T follicular helper cell (primary cell): ENCODE data around the gene COL6A1.
"Not testable (repeated sequence)": the region's sequence is repeated elsewhere in the genome, so short reads cannot be mapped to it uniquely, and the experiment has no call there.

Experiments used
- DNase-seq: peaks from one replicate; pipeline ENCODE4 v3.0.0-alpha.2; 2020; ENCODE audit warnings: low read depth

Gene COL6A1

GRCh38 chr21:45969921-45970673 lies 11.5 kb upstream of the COL6A1 start:
- no peak for DNase-seq

GRCh38 chr21:45970674-45971615 lies 10.6 kb upstream of the COL6A1 start:
- no peak for DNase-seq

GRCh38 chr21:45971616-45972352 lies 9.8 kb upstream of the COL6A1 start:
- no peak for DNase-seq

- no peak for DNase-seq
These were observed 9.2 kb upstream of the COL6A1 start for GRCh38 chr21:45972353-45972715.

GRCh38 chr21:45972716-45973474 lies 8.7 kb upstream of the COL6A1 start:
- DNase-seq: no peak

- peak; percentile 60 for DNase-seq
These were observed 8.0 kb upstream of the COL6A1 start for GRCh38 chr21:45973475-45974072.

GRCh38 chr21:45974073-45975019 lies 7.2 kb upstream of the COL6A1 start:
- no peak for DNase-seq

GRCh38 chr21:45975020-45975666 lies 6.4 kb upstream of the COL6A1 start:
- no peak for DNase-seq

GRCh38 chr21:45975667-45976409 lies 5.7 kb upstream of the COL6A1 start:
- DNase-seq: not testable (repeated sequence)

GRCh38 chr21:45976701-45977311 lies 4.8 kb upstream of the COL6A1 start:
- DNase-seq: no peak

- no peak for DNase-seq
These were observed 4.2 kb upstream of the COL6A1 start for GRCh38 chr21:45977396-45977795.

GRCh38 chr21:45979141-45979631 lies 2.4 kb upstream of the COL6A1 start:
- no peak for DNase-seq

GRCh38 chr21:45979651-45980050 lies 1.9 kb upstream of the COL6A1 start:
- DNase-seq: no peak

- DNase-seq: no peak
These were observed 1.3 kb upstream of the COL6A1 start for GRCh38 chr21:45980271-45980670.

GRCh38 chr21:45980697-45981096 lies 873 bp upstream of the COL6A1 start:
- no peak for DNase-seq

- no peak for DNase-seq
These were observed 655 bp downstream of the COL6A1 start for GRCh38 chr21:45982092-45982757.
